GM19395 (cell line): ENCODE measurements around the gene NDUFA7.
"Not testable (repeated sequence)": the region's sequence is repeated elsewhere in the genome, so short reads cannot be mapped to it uniquely, and the experiment has no call there.

ENCODE experiments used
- ATAC-seq: cut with Tn5 transposase; IDR thresholded peaks from one replicate; pipeline ENCODE4 v1.9.1; 2021; ENCODE audit warnings: mild to moderate bottlenecking, moderate library complexity; ENCODE audit not compliant: unreplicated experiment

NDUFA7 gene

GRCh38 chr19:8342316-8342683 lies 21.1 kb upstream of the NDUFA7 start:
- no peak for ATAC-seq

DNA sequence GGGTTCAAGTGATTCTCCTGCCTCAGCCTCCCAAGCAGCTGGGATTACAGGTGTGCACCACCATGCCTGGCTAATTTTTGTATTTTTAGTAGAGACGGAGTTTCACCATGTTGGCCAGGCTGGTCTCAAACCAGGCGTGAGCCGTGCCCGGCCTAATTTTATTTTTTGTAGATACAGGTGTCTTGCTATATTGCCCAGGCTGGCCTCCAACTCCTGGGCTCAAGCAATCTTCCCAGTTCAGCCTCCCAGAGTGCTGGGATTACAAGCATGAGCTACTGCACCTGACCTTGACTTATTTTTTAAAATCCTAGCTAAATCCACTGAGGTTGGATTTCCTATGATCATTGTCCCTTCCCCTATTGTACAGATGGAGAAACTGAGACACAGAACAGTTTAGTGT lies 20.3 kb upstream of the NDUFA7 start:
- ATAC-seq: not testable (repeated sequence)

DNA sequence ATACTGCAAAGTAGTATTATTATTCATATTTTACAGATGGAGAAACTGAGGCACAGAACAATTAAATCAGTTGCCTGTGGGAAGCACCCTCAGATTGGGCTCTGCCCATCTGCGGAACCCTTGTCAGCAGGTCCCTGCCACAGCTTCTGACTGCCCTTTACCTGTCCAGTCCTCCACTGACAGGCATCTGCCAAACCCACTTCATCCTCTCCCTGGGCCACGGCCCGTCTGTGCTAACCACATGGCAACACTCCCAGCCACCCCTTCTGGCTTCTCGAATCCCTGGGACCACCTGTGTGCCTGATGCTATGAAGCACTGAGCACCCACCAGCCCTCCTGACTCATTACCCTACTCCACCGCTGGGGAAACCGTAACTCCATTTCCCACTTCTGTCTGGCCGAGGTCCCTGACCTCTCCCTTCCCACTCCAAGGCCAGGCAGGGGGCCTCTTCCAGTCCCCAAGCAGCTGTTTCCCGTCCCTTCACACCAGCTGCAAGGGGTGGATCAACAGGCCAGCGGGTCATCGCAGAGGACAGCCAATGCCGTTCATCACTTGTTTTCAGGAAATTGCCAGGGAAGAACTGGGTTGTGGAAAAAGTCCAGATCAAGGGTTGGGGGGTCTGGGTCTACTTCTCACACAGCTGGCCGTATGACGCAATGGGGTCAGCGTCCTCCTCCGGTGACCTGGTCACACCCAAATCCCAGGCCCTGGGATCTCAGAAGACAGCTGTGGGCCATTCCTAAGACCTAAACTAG lies 19.3 kb upstream of the NDUFA7 start:
- no peak for ATAC-seq

DNA sequence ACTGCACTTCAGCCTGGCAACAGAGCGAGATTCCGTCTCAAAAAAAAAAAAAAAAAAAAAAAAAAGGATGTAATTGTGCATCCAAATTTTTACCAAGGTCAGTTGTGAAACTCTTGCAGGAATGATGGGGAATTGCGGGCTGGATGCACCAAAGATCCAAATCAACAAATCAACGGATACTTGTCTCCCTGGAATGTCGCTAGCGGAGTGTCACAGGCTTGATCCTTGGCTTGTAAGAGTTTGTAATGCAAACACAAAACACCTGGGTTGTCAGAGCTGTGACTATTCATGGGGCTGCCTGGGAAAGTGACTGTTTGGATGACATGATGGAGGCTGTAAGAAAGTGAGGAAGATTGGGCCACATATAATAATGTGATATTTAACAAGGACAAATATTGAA lies 17.7 kb upstream of the NDUFA7 start:
- no peak for ATAC-seq

DNA sequence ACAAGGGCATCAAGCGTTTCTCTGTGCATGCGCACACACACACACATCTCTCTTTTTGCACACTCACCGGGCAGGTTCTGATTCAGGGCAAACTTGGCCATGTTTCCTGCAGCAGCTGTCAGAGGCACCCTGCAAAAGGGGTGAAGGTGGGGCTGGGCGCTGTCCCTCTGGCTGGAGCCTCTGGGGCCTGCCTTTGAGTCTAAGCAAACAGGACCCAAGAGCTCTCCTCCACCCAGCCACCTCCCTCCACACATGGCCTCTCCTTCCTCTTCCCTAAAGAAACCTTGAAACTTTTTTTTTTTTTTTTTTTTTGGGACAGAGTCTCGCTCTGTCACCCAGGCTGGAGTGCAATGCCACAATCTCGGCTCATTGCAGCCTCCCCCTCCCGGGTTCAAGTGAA lies 16.6 kb upstream of the NDUFA7 start:
- no peak for ATAC-seq

DNA sequence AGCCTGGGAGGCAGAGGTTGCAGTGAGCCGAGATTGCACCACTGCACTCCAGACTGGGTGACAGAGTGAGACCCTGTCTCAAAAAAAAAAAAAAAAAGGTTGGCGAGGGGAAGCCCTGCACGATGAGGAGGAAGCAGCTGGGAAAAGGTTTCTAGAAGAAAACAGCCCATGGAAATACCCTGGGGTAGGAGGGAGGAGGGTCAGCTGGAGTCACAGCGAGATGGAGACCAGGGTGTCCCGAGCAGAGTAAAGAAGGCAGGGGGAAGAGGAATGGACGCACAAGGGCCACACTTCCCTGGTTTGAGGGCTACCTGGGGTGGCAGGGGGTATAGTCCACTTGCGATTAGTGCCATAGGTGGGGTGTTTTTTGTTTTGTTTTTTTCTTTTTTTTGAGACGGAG lies 15.5 kb upstream of the NDUFA7 start:
- no peak for ATAC-seq

GRCh38 chr19:8336072-8336569 lies 14.9 kb upstream of the NDUFA7 start:
- no peak for ATAC-seq

GRCh38 chr19:8335343-8336071 lies 14.3 kb upstream of the NDUFA7 start:
- ATAC-seq: no peak

GRCh38 chr19:8334458-8335342 lies 13.5 kb upstream of the NDUFA7 start:
- ATAC-seq: no peak

GRCh38 chr19:8333767-8334457 lies 12.7 kb upstream of the NDUFA7 start:
- no peak for ATAC-seq

DNA sequence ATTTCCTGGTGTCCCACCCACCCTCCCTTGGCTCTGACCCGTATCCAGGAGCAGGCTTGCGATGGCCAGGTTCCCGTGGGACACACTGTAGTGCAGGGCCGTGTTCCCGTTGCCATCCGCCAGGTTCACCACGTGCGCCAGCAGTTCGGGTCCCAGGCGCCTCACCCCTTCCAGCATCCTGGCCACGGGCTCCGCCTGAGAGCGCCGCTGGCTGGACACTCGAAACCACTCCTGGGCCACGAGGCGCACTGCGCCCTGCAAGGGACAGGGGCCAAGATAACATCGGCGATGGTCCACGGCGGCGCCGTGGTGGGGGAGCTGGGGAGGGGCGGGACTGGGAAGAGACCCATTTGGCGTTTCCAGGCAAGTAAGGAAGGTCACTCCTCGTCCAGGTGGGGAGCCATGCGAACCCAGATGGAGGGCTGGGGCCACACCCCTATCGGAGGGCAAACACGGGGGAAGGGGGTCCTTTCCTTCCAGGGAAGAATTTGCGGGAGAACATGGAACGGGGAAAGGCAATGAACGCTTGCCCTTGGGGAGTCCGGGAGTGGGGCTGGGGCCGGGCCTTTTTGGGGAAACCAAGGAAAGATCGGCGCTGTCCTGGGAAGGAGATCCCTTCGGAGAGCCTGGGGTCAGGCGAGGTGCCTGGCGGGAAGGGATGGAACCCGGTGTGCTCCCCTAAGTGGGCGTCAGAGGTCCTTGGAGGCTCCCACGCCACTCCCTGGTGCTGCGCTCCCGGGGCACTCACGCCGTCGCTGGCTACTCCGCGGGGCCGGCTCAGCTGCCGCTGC lies 12.0 kb upstream of the NDUFA7 start:
- ATAC-seq: no peak

DNA sequence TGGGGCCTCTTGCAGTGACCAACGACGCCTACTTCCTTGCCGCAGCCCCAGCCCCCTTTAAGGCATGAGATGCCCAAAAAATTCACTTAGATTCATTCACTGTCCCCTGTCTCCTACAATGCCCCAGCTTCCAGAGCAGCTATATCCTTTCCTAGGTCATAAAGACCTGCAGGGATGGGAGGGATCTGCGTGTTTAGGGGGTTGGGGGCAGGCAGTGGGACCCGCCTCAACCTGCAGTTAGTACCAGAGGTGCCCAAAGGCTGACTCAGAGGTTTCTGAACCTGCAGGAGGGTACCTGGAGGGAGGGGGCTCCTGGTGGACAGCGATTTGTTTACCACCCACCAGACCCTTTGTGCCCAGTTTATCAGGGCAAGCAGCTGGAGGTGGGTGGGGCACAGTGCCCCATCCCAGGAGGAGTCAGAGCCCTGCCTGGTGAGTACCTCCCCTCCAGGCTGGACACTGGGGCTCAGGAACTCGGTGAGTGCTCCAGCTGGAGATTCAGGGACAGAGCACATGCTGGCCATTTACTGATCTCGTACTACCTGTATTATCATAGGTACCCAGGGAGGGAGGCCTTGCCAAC lies 10.2 kb upstream of the NDUFA7 start:
- no peak for ATAC-seq

DNA sequence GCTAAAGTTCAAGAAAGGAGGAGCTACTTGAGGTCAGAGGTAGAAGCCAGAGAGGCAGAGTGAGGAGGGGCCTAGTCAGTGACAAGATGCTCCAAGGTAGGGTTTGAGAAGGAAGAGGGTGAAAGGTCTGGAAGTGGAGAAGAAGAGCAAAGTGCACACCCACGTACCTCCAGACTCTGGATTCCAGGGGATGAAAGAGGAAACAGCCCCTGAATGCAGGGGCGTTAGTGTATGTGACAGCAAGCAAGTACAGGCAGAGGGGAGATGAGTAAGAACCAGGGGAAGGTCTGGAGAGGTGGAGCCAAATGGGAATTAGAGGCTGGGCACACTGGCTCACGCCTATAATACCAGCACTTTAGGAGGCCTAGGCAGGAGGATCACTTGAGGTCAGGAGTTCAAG lies 8.8 kb upstream of the NDUFA7 start:
- no peak for ATAC-seq

GRCh38 chr19:8325454-8325853 lies 4.3 kb upstream of the NDUFA7 start:
- ATAC-seq: no peak

DNA sequence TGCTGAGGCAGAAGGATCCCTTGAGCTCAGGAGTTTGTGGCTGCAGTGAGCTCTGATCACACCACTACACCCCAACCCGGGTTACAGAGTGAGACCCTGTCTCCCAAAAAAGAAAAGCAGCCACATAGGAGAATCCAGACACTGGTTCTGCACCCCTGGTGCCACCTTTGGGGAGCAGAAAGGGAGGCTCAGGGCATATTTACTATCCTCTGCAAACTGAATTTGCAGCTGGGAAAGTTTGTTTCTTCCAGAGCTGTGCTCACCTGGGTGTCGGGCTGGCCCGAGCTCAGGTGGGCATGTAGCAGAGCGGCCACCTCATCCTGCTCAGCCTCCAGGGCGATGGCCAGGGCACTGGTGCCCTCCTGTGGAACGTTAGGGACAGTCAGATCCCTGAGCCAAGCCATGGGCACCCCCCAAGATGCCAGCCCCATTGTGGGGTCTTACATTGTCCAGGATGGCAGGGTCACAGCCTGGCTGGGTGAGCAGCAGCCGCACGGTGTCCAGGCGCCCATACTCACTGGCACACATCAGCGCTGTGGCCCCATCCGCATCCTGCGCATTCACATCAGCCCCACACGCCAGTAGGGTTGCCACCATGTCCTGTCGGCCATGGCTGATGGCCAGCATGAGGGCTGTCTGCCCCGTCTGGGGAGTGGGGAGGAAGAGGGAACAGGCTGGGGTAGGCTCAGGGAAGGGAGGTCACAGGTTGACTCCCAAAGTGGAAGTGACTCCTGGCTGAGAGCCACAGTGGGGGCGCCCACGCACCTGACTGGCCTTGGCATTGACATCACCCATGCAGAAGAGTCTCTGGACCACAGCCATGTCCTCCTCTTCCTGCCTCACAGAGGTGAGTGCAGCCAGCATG lies 3.2 kb upstream of the NDUFA7 start:
- ATAC-seq: no peak

GRCh38 chr19:8323781-8324185 lies 2.6 kb upstream of the NDUFA7 start:
- ATAC-seq: no peak

DNA sequence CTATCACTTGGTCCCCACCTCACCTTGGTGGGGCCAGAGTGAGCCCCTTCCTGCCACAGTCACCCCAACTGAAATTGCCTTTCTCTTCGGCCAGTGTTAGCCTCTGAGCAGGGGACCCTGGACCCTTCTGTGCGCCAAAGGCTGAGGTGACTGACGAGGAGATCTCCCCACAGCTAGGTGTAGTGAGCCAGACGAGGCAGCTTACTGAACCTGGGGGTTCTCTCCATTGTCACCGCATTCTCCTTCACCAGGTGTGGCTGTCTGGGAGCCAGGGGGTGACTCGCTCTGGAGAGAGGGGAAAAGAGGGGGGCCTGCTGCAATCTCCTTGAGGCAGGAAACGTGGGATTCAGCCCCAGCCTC lies 1.4 kb upstream of the NDUFA7 start:
- no peak for ATAC-seq

GRCh38 chr19:8321986-8322637 lies 937 bp upstream of the NDUFA7 start:
- ATAC-seq: no peak
